HepG2 (cell line): ENCODE results near the gene NKAIN2.

Experiments
- ARNT ChIP-seq: fragments of 450-650 bp; IDR thresholded peaks from 2 replicates; pipeline ENCODE4 v1.6.1; 2017
- ATF7 ChIP-seq, 2 experiments: fragments of 450-650 bp in 1 of 2; sonication (generic) in 1 of 2; formaldehyde crosslinking in 1 of 2; IDR thresholded peaks; 2 replicates each; pipeline versions ENCODE4 v1.4.0 to v1.6.1; 2016 to 2020; ENCODE audit warnings: antibody characterized with exemption in 1 of 2, mild to moderate bottlenecking in 1 of 2, missing genetic modification reagents in 1 of 2
- POLR2A ChIP-seq, 2 experiments: IDR thresholded peaks; 2 replicates each; pipeline ENCODE4 v1.6.1; 2011; ENCODE audit warnings: low read depth in 2 of 2, low read length in 2 of 2, mild to moderate bottlenecking in 1 of 2, moderate library complexity in 1 of 2; ENCODE audit not compliant: insufficient read depth in 1 of 2
- SRSF9 ChIP-seq: fragments of 200-400 bp; formaldehyde crosslinking; IDR thresholded peaks from 2 replicates; pipeline ENCODE4 v1.6.1; 2018; ENCODE audit warnings: borderline replicate concordance, mild to moderate bottlenecking, low read depth, low read length; ENCODE audit not compliant: insufficient read depth, poor library complexity, severe bottlenecking
- TARDBP ChIP-seq: sonication (generic); formaldehyde crosslinking; IDR thresholded peaks from 2 replicates; pipeline ENCODE4 v1.8.0; 2022; ENCODE audit warnings: mild to moderate bottlenecking, missing genetic modification reagents
- TF ChIP-seq, protein P1 (sequence below): sonication (generic); formaldehyde crosslinking; IDR thresholded peaks from 2 replicates; pipeline ENCODE4 v1.5.1; 2020; ENCODE audit warnings: mild to moderate bottlenecking, missing genetic modification reagents, moderate library complexity
- TF ChIP-seq, protein P2 (sequence below): IDR thresholded peaks from 2 replicates; pipeline ENCODE4 v1.6.1; 2012; ENCODE audit warnings: inconsistent platforms
- TF ChIP-seq, protein P3 (sequence below): sonication (generic); formaldehyde crosslinking; IDR thresholded peaks from 2 replicates; pipeline ENCODE4 v1.4.0; 2020; ENCODE audit warnings: missing genetic modification reagents, mild to moderate bottlenecking, borderline replicate concordance

DNA sequence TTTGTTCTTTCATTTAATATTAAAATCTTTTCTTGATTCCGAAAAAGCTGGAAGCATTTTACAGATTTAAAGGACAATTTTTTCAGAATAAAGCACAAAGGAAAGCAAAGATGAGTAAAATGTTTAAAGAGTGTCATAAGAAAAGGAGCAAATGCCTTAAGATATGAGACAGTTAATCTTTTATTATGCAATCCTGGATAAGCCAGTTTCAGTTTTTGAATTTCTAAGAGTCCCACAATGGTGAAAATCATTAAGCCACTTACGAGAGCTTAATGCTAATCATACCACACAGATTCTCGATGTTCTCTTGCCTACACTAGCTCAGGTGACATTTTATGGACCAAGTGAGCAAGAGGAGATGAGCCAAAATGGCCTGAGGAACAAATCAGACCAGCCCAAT, 1054.9 kb downstream of the NKAIN2 start:
- no peak for TF ChIP-seq SRSF9
- TF ChIP-seq, protein P1, sequence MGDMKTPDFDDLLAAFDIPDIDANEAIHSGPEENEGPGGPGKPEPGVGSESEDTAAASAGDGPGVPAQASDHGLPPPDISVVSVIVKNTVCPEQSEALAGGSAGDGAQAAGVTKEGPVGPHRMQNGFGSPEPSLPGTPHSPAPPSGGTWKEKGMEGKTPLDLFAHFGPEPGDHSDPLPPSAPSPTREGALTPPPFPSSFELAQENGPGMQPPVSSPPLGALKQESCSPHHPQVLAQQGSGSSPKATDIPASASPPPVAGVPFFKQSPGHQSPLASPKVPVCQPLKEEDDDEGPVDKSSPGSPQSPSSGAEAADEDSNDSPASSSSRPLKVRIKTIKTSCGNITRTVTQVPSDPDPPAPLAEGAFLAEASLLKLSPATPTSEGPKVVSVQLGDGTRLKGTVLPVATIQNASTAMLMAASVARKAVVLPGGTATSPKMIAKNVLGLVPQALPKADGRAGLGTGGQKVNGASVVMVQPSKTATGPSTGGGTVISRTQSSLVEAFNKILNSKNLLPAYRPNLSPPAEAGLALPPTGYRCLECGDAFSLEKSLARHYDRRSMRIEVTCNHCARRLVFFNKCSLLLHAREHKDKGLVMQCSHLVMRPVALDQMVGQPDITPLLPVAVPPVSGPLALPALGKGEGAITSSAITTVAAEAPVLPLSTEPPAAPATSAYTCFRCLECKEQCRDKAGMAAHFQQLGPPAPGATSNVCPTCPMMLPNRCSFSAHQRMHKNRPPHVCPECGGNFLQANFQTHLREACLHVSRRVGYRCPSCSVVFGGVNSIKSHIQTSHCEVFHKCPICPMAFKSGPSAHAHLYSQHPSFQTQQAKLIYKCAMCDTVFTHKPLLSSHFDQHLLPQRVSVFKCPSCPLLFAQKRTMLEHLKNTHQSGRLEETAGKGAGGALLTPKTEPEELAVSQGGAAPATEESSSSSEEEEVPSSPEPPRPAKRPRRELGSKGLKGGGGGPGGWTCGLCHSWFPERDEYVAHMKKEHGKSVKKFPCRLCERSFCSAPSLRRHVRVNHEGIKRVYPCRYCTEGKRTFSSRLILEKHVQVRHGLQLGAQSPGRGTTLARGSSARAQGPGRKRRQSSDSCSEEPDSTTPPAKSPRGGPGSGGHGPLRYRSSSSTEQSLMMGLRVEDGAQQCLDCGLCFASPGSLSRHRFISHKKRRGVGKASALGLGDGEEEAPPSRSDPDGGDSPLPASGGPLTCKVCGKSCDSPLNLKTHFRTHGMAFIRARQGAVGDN, result no peak
- TF ChIP-seq POLR2A (IDR thresholded peaks at IDR 0.05; ENCODE audit: insufficient read depth in 1 of 2, low read depth in 2 of 2, low read length in 2 of 2), result no peak
- TF ChIP-seq, protein P2, sequence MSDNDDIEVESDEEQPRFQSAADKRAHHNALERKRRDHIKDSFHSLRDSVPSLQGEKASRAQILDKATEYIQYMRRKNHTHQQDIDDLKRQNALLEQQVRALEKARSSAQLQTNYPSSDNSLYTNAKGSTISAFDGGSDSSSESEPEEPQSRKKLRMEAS, result no peak
- TF ChIP-seq ARNT, result no peak
- no peak for TF ChIP-seq TARDBP (CRISPR knock-in tag)
- no peak for TF ChIP-seq ATF7 (IDR thresholded peaks at IDR 0.05)
- TF ChIP-seq ATF7 (CRISPR knock-in tag; IDR thresholded peaks at IDR 0.05), result no peak
- TF ChIP-seq, protein P3, sequence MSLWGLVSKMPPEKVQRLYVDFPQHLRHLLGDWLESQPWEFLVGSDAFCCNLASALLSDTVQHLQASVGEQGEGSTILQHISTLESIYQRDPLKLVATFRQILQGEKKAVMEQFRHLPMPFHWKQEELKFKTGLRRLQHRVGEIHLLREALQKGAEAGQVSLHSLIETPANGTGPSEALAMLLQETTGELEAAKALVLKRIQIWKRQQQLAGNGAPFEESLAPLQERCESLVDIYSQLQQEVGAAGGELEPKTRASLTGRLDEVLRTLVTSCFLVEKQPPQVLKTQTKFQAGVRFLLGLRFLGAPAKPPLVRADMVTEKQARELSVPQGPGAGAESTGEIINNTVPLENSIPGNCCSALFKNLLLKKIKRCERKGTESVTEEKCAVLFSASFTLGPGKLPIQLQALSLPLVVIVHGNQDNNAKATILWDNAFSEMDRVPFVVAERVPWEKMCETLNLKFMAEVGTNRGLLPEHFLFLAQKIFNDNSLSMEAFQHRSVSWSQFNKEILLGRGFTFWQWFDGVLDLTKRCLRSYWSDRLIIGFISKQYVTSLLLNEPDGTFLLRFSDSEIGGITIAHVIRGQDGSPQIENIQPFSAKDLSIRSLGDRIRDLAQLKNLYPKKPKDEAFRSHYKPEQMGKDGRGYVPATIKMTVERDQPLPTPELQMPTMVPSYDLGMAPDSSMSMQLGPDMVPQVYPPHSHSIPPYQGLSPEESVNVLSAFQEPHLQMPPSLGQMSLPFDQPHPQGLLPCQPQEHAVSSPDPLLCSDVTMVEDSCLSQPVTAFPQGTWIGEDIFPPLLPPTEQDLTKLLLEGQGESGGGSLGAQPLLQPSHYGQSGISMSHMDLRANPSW (CRISPR knock-in tag), result no peak
